ENCODE data around the gene TMEM115. TPM values are rescaled to one million over a fixed set of nuclear protein-coding genes. Genes with fewer than 3 reads are reported as not detected.

Gene TMEM115
- total and polyA plus RNA-seq, 9 of the 15 experiments (the other 6 are each of a cell fraction or from before 2014, with no cell fraction given): 1.6 to 26.9 (median 14.1) TPM

- TF ChIP-seq, protein P1, sequence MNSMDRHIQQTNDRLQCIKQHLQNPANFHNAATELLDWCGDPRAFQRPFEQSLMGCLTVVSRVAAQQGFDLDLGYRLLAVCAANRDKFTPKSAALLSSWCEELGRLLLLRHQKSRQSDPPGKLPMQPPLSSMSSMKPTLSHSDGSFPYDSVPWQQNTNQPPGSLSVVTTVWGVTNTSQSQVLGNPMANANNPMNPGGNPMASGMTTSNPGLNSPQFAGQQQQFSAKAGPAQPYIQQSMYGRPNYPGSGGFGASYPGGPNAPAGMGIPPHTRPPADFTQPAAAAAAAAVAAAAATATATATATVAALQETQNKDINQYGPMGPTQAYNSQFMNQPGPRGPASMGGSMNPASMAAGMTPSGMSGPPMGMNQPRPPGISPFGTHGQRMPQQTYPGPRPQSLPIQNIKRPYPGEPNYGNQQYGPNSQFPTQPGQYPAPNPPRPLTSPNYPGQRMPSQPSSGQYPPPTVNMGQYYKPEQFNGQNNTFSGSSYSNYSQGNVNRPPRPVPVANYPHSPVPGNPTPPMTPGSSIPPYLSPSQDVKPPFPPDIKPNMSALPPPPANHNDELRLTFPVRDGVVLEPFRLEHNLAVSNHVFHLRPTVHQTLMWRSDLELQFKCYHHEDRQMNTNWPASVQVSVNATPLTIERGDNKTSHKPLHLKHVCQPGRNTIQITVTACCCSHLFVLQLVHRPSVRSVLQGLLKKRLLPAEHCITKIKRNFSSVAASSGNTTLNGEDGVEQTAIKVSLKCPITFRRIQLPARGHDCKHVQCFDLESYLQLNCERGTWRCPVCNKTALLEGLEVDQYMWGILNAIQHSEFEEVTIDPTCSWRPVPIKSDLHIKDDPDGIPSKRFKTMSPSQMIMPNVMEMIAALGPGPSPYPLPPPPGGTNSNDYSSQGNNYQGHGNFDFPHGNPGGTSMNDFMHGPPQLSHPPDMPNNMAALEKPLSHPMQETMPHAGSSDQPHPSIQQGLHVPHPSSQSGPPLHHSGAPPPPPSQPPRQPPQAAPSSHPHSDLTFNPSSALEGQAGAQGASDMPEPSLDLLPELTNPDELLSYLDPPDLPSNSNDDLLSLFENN (IDR thresholded peaks at IDR 0.05; ENCODE audit: low read depth in 2 of 2, low read length in 2 of 2): no peak
- TF ChIP-seq ELK3 (CRISPR knock-in tag; IDR thresholded peaks at IDR 0.05) (no peak), MTA2 (IDR thresholded peaks at IDR 0.05; ENCODE audit: low read depth) (no peak), CC2D1A (IDR thresholded peaks at IDR 0.05) (no peak), CBX2 (IDR thresholded peaks at IDR 0.05; ENCODE audit: insufficient read depth, low read length, poor library complexity, severe bottlenecking) (no peak), KAT2B (IDR thresholded peaks at IDR 0.05; ENCODE audit: low read depth, low read length) (no peak), ZNF239 (CRISPR knock-in tag; IDR thresholded peaks at IDR 0.05) (no peak), OTX1 (CRISPR knock-in tag; IDR thresholded peaks at IDR 0.05) (no peak), SP1 (CRISPR knock-in tag; IDR thresholded peaks at IDR 0.05) (peak; percentile 73), CBX8 (IDR thresholded peaks at IDR 0.05; ENCODE audit: borderline replicate concordance, extremely low read depth, low read depth, low read length, poor library complexity, severe bottlenecking) (no peak), RBBP5 (IDR thresholded peaks at IDR 0.05; ENCODE audit: borderline replicate concordance, insufficient read depth, low read length, poor library complexity, severe bottlenecking) (peak; percentile 74), SETDB1 (IDR thresholded peaks at IDR 0.05; ENCODE audit: low read length) (no peak), WHSC1 (IDR thresholded peaks at IDR 0.05; ENCODE audit: low read length) (no peak), FOXM1 (IDR thresholded peaks at IDR 0.05; ENCODE audit: low read depth) (no peak), FOXM1 (CRISPR knock-in tag; IDR thresholded peaks at IDR 0.05; ENCODE audit: low read depth) (no peak), TAF9B (IDR thresholded peaks at IDR 0.05; ENCODE audit: partially characterized antibody) (no peak)
- TF ChIP-seq, protein P2, sequence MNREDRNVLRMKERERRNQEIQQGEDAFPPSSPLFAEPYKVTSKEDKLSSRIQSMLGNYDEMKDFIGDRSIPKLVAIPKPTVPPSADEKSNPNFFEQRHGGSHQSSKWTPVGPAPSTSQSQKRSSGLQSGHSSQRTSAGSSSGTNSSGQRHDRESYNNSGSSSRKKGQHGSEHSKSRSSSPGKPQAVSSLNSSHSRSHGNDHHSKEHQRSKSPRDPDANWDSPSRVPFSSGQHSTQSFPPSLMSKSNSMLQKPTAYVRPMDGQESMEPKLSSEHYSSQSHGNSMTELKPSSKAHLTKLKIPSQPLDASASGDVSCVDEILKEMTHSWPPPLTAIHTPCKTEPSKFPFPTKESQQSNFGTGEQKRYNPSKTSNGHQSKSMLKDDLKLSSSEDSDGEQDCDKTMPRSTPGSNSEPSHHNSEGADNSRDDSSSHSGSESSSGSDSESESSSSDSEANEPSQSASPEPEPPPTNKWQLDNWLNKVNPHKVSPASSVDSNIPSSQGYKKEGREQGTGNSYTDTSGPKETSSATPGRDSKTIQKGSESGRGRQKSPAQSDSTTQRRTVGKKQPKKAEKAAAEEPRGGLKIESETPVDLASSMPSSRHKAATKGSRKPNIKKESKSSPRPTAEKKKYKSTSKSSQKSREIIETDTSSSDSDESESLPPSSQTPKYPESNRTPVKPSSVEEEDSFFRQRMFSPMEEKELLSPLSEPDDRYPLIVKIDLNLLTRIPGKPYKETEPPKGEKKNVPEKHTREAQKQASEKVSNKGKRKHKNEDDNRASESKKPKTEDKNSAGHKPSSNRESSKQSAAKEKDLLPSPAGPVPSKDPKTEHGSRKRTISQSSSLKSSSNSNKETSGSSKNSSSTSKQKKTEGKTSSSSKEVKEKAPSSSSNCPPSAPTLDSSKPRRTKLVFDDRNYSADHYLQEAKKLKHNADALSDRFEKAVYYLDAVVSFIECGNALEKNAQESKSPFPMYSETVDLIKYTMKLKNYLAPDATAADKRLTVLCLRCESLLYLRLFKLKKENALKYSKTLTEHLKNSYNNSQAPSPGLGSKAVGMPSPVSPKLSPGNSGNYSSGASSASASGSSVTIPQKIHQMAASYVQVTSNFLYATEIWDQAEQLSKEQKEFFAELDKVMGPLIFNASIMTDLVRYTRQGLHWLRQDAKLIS (CRISPR knock-in tag; IDR thresholded peaks at IDR 0.05): no peak
- TF ChIP-seq, protein P3, sequence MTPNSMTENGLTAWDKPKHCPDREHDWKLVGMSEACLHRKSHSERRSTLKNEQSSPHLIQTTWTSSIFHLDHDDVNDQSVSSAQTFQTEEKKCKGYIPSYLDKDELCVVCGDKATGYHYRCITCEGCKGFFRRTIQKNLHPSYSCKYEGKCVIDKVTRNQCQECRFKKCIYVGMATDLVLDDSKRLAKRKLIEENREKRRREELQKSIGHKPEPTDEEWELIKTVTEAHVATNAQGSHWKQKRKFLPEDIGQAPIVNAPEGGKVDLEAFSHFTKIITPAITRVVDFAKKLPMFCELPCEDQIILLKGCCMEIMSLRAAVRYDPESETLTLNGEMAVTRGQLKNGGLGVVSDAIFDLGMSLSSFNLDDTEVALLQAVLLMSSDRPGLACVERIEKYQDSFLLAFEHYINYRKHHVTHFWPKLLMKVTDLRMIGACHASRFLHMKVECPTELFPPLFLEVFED (CRISPR knock-in tag; conservative IDR thresholded peaks at IDR 0.05): no peak
These were observed 8.6 kb downstream of the TMEM115 start, which contains the start of the genes CYB561D2 and NPRL2 (continued) for GRCh38 chr3:50350527-50351322.
